Naive thymus-derived CD4-positive, alpha-beta T cell (primary cell): Measurements from ENCODE around the gene CWC27. TPM values are rescaled to one million over a fixed set of nuclear protein-coding genes. Genes with fewer than 3 reads are reported as not detected.

Experiments used
- ATAC-seq: fragments of 150-1000 bp; cut with Tn5 transposase; 2 replicates; pipeline ENCODE4 v1.10.0; 2021; ENCODE audit warnings: mild to moderate bottlenecking, moderate library complexity
- CTCF ChIA-PET: fragments of 350-600 bp; sonication (Branson Sonifier 250); formaldehyde crosslinking; loops from one replicate; lab custom pipeline; 2021; ENCODE audit warnings: antibody characterized with exemption; lab: Charles Lee
- POLR2A ChIA-PET: fragments of 350-600 bp; sonication (Branson Sonifier 250); formaldehyde crosslinking; loops from one replicate; lab custom pipeline; 2021; ENCODE audit warnings: antibody characterized with exemption, inconsistent platforms; lab: Charles Lee
- DNase-seq, 9 donors: peaks; one replicate each; pipeline versions ENCODE4 v3.0.0 to v3.0.0-alpha.2; 2020 to 2022; ENCODE audit warnings: mixed read lengths in 1 of 9
- H3K27ac ChIP-seq: one replicate; pipeline ENCODE4 v1.7.0; 2013; ENCODE audit warnings: mild to moderate bottlenecking, low read depth, low read length, moderate library complexity
- H3K27me3 ChIP-seq, 2 donors: one replicate each; pipeline ENCODE4 v1.7.0; 2013; ENCODE audit warnings: low read length in 2 of 2, mild to moderate bottlenecking in 2 of 2, moderate library complexity in 2 of 2; ENCODE audit not compliant: control insufficient read depth in 2 of 2, insufficient read depth in 2 of 2
- H3K36me3 ChIP-seq, 3 experiments: 1 replicate in 2 of 3; 2 replicates in 1 of 3; pipeline ENCODE4 v1.7.0; 2013; ENCODE audit warnings: low read length in 3 of 3, mild to moderate bottlenecking in 3 of 3, moderate library complexity in 1 of 3; ENCODE audit not compliant: insufficient read depth in 3 of 3, control insufficient read depth in 2 of 3
- H3K4me1 ChIP-seq, 2 donors: one replicate each; pipeline ENCODE4 v1.7.0; 2013; ENCODE audit warnings: low read length in 2 of 2, mild to moderate bottlenecking in 2 of 2, moderate library complexity in 1 of 2; ENCODE audit not compliant: control insufficient read depth in 2 of 2, insufficient read depth in 2 of 2
- H3K4me3 ChIP-seq: 2 replicates; pipeline ENCODE4 v1.7.0; 2013; ENCODE audit warnings: mild to moderate bottlenecking, low read length
- H3K9me3 ChIP-seq, 3 experiments: 1 replicate in 2 of 3; 2 replicates in 1 of 3; pipeline ENCODE4 v1.7.0; 2013; ENCODE audit warnings: low read length in 3 of 3; ENCODE audit not compliant: control insufficient read depth in 2 of 3
- H3K27ac Mint-ChIP-seq, 9 donors: one replicate each; pipeline ENCODE4 v1.8.0; 2020 to 2022; ENCODE audit warnings: mixed read lengths in 9 of 9, mild to moderate bottlenecking in 8 of 9, moderate library complexity in 5 of 9, inconsistent platforms in 2 of 9
- H3K27me3 Mint-ChIP-seq, 5 donors: one replicate each; pipeline ENCODE4 v1.8.0; 2021 to 2022; ENCODE audit warnings: mixed read lengths in 5 of 5, mild to moderate bottlenecking in 1 of 5
- H3K36me3 Mint-ChIP-seq, 5 donors: one replicate each; pipeline ENCODE4 v1.8.0; 2020 to 2022; ENCODE audit warnings: mixed read lengths in 5 of 5, mild to moderate bottlenecking in 3 of 5, inconsistent platforms in 1 of 5
- H3K4me1 Mint-ChIP-seq, 7 donors: one replicate each; pipeline ENCODE4 v1.8.0; 2020 to 2022; ENCODE audit warnings: mixed read lengths in 7 of 7, mild to moderate bottlenecking in 3 of 7, inconsistent platforms in 1 of 7
- H3K4me3 Mint-ChIP-seq, 10 donors: one replicate each; pipeline ENCODE4 v1.8.0; 2020 to 2022; ENCODE audit warnings: mild to moderate bottlenecking in 10 of 10, mixed read lengths in 10 of 10, moderate library complexity in 6 of 10, inconsistent platforms in 2 of 10
- H3K9me3 Mint-ChIP-seq, 11 donors: one replicate each; pipeline ENCODE4 v1.8.0; 2020 to 2022; ENCODE audit warnings: mixed read lengths in 11 of 11, mild to moderate bottlenecking in 4 of 11, inconsistent platforms in 1 of 11, moderate library complexity in 1 of 11
- intact Hi-C, 2 donors: fragments of 100-400 bp; cut with micrococcal nuclease; formaldehyde crosslinking; loops; one replicate each; pipeline ENCODE4 v1.15.1; 2023
- polyA plus RNA-seq, 2 donors: library from polyadenylated mRNA; unstranded; fragments of 300-500 nt; fragmentation: Illumina TruSeq; gene quantifications; one replicate each; pipeline ENCODE4 v1.2.3, GENCODE V29; 2021
- total RNA-seq, 6 experiments: library from RNA in 5 of 6; stranded (reverse) in 5 of 6; gene quantifications; 1 replicate in 5 of 6; 2 replicates in 1 of 6; pipeline ENCODE4 v1.2.3 and lab custom pipeline; 2021 to 2026

Gene CWC27
- total and polyA plus RNA-seq, 7 experiments from 2014 or later, result 17.8 to 41.8 (median 21.1) TPM

DNA sequence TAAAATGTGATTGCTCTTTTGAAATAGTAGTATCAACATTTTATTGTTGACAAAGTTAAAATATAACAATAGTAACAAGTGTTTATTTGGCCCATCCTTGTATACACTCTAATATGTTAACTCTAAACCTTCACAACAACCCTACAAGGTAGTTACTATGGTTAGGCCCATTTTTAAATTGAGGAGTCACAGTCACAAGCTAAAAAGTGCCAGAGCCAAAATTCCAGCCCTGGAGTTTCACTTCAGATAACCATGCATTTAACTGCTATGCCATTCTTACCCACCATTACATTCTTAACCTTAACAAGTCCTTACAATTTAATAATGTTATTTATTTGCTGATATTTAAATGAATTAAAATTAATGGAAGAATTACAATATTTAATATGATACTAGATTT is 91.2 kb downstream of the CWC27 start:
- ChIA-PET POLR2A (no interaction called here), CTCF (no interaction called here)
- Mint-ChIP-seq H3K27me3 (no peaks in the 10 kb centered on the region), H3K4me3 (no peak overlapping the region), H3K36me3 (peaks cover 0 to 36% (median 18%) of the 10 kb centered on the region in 5 donors), H3K9me3 (peaks cover 0 to 3% (median 0%) of the 10 kb centered on the region in 11 donors), H3K27ac (no peak overlapping the region), H3K4me1 (no peaks in the 10 kb centered on the region)
- H3K4me1 ChIP-seq, result no peaks in the 10 kb centered on the region
- ATAC-seq (no peak), DNase-seq (no peak)
- no peaks in the 10 kb centered on the region for H3K9me3 ChIP-seq
- H3K36me3 ChIP-seq, result no peaks in the 10 kb centered on the region
- H3K27me3 ChIP-seq, result no peaks in the 10 kb centered on the region
- intact Hi-C loops, result no loop called here
- H3K4me3 ChIP-seq, result no peak overlapping the region
- H3K27ac ChIP-seq, result no peak overlapping the region

DNA sequence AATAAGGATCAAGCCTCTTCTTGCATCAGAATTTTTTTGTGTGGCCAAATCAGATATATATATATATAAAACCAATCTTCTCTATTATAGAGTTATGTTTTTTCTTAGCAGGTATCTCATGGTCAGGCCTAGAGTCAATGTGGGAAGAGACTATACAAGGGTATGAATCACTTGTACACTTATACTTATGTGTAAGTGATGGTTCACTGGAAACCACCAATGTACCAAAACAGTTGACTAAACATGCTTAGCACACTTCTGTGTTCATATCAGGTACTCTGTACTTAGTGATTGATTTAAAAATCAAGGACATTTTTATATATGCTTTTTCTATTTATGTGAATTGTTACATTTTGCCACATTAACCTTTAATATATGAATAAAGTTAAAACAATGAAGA is 92.6 kb downstream of the CWC27 start:
- no peak overlapping the region for H3K27ac ChIP-seq
- no peaks in the 10 kb centered on the region for H3K36me3 ChIP-seq
- H3K27ac Mint-ChIP-seq, result no peak overlapping the region
- no peaks in the 10 kb centered on the region for H3K4me1 ChIP-seq
- ATAC-seq (no peak), DNase-seq (no peak)
- CTCF ChIA-PET, result no interaction called here
- no peak overlapping the region for H3K4me3 ChIP-seq
- no peaks in the 10 kb centered on the region for H3K27me3 Mint-ChIP-seq
- H3K4me1 Mint-ChIP-seq, result no peaks in the 10 kb centered on the region
- no peak overlapping the region for H3K4me3 Mint-ChIP-seq
- H3K36me3 Mint-ChIP-seq, result peaks cover 0 to 36% (median 16%) of the 10 kb centered on the region in 5 donors
- no peaks in the 10 kb centered on the region for H3K9me3 Mint-ChIP-seq
- intact Hi-C loops, result no loop called here
- POLR2A ChIA-PET, result no interaction called here
- no peaks in the 10 kb centered on the region for H3K27me3 ChIP-seq
- H3K9me3 ChIP-seq, result no peaks in the 10 kb centered on the region

DNA sequence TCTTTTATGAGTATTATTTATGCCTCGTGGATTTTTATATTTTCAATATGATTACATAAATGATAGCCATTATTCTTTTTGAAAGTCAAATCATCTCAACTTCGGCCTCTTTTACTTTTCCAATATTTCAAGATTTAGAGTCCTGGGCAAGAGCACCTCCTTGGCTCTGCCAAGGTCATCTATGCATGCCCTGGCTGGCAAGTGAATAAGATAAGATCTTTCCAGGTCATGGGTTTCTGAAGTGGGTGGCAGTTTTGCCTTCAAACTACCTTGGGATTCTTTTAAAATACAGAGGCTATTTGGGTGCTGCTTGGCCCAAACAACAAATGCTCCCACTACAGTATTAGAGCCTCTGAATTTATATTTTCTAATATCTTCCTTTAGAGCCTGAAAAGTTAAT is 95.4 kb downstream of the CWC27 start:
- no peak overlapping the region for H3K4me3 ChIP-seq
- no peaks in the 10 kb centered on the region for H3K4me1 Mint-ChIP-seq

DNA sequence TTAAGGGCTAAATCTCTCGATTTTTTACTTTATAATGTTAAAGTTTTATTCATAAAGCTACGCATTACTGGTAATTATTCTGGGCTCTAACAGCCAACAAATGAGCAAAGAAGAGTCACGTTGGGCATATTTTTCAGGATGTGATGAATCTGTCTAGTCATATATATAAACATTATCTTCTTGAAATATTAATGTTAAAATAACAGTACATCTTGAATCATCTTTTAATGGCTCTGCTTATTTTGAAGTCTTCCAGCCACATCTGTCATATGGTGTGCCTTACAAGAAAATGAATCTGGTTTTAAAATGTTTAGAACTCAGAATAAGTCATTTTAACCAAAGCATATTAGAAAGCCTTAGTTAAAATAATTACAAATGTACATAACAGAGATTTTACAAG is 96.9 kb downstream of the CWC27 start:
- H3K27ac ChIP-seq, result no peak overlapping the region

More for the DNA sequence above, 95.4 kb downstream of the CWC27 start:
- Mint-ChIP-seq H3K27me3 (no peaks in the 10 kb centered on the region), H3K36me3 (peaks cover 0 to 33% (median 5%) of the 10 kb centered on the region in 5 donors), H3K9me3 (no peaks in the 10 kb centered on the region), H3K27ac (peak overlapping the region in 1 of 9 donors; percentile 74), H3K4me3 (no peak overlapping the region)
- H3K4me1 ChIP-seq, result no peaks in the 10 kb centered on the region
- ChIA-PET CTCF (no interaction called here), POLR2A (no interaction called here)
- no peaks in the 10 kb centered on the region for H3K27me3 ChIP-seq
- intact Hi-C loops, result no loop called here
- H3K9me3 ChIP-seq, result no peaks in the 10 kb centered on the region
- H3K36me3 ChIP-seq, result no peaks in the 10 kb centered on the region
- no peak overlapping the region for H3K27ac ChIP-seq
- no peak for ATAC-seq
- DNase-seq, result no peak

DNA sequence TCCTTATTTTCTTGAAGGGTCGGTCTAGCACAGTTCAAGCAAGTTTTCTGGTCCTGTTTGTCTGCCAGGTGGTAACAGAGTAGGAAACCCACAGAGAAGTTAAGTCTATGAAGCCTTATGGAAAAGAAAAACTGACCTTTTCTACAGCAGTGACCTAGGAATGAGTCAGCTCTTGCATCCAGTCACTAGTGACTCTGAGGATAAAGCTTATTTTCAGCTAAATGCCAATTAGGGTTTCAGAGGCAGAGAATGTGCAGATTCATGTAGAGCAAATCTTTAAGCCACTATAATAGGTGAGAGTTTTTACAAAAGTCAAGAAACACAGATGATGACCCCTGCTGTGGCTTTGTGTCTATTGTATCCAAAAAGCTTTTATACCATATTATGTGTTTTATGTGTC is 100.7 kb downstream of the CWC27 start:
- H3K4me3 ChIP-seq, result no peak overlapping the region
- no peaks in the 10 kb centered on the region for H3K27me3 ChIP-seq
- ATAC-seq, result no peak
- H3K4me3 Mint-ChIP-seq, result no peak overlapping the region
- no peak overlapping the region for H3K27ac ChIP-seq
- CTCF ChIA-PET, result no interaction called here
- no peaks in the 10 kb centered on the region for H3K4me1 Mint-ChIP-seq
- H3K4me1 ChIP-seq, result no peaks in the 10 kb centered on the region
- no peak overlapping the region for H3K27ac Mint-ChIP-seq
- no peaks in the 10 kb centered on the region for H3K36me3 ChIP-seq
- no peaks in the 10 kb centered on the region for H3K27me3 Mint-ChIP-seq
- no peaks in the 10 kb centered on the region for H3K9me3 Mint-ChIP-seq
- peaks cover 0 to 29% (median 5%) of the 10 kb centered on the region in 5 donors for H3K36me3 Mint-ChIP-seq
- no peak for DNase-seq
- intact Hi-C loops, result no loop called here
- POLR2A ChIA-PET, result no interaction called here
- H3K9me3 ChIP-seq, result no peaks in the 10 kb centered on the region

More for the DNA sequence above, 96.9 kb downstream of the CWC27 start:
- ChIA-PET POLR2A (no interaction called here), CTCF (no interaction called here)
- H3K4me1 ChIP-seq, result no peaks in the 10 kb centered on the region
- intact Hi-C loops, result no loop called here
- Mint-ChIP-seq H3K4me1 (no peaks in the 10 kb centered on the region), H3K36me3 (peaks cover 0 to 28% (median 5%) of the 10 kb centered on the region in 5 donors), H3K4me3 (no peak overlapping the region), H3K27ac (no peak overlapping the region), H3K9me3 (no peaks in the 10 kb centered on the region), H3K27me3 (no peaks in the 10 kb centered on the region)
- H3K9me3 ChIP-seq, result no peaks in the 10 kb centered on the region
- no peaks in the 10 kb centered on the region for H3K27me3 ChIP-seq
- H3K4me3 ChIP-seq, result no peak overlapping the region
- H3K36me3 ChIP-seq, result no peaks in the 10 kb centered on the region
- ATAC-seq (no peak), DNase-seq (no peak)

DNA sequence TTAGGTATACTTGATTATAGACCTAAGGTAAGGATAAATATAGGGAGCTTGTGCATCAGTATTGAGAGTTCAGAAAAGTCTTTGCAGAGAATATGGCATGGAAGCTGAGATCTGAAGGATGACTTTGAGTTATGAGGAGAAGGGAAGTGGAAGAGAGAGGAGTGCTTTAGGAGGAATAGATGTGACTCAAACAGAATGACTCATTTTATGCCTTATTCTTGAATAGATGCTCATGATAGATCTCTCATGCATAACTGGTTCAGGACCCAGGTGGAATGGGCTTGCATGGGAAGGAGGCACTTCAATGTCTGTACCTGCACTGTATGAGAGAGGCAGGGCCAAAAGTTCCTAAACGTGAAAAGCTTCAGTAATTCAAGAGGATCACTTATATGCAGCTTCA is 103.3 kb downstream of the CWC27 start:
- Histone ChIP-seq H3K4me3 (no peak overlapping the region), H3K27ac (no peak overlapping the region), H3K36me3 (no peaks in the 10 kb centered on the region), H3K4me1 (no peaks in the 10 kb centered on the region), H3K27me3 (no peaks in the 10 kb centered on the region), H3K9me3 (no peaks in the 10 kb centered on the region)
- POLR2A ChIA-PET, result no interaction called here
- Mint-ChIP-seq H3K9me3 (peaks cover 0 to 1% (median 0%) of the 10 kb centered on the region in 11 donors), H3K36me3 (peaks cover 0 to 24% (median 5%) of the 10 kb centered on the region in 5 donors), H3K27me3 (no peaks in the 10 kb centered on the region), H3K27ac (no peak overlapping the region), H3K4me1 (no peaks in the 10 kb centered on the region), H3K4me3 (no peak overlapping the region)
- intact Hi-C loops, result no loop called here
- no peak for ATAC-seq
- CTCF ChIA-PET, result no interaction called here
- no peak for DNase-seq

DNA sequence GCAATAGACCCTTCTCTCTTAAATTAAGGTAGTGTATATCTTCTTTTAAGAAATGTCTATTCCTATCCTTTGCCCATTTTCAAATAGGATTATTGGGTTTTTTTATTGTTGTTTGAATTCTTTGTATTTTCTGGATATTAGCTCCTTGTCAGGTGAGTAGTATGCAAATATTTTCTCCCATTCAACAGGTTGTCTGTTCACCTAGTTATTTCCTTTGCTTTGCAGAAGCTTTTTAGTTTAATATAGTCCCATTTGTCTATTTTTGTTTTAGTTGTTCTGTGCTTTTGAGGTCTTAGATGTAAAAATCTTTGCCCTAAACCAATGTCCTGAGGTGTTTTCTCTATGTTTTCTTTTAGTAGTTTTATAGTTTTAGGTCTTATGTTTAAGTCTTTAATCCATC is 104.7 kb downstream of the CWC27 start:
- no peaks in the 10 kb centered on the region for H3K4me1 Mint-ChIP-seq
- peaks cover 0 to 22% (median 5%) of the 10 kb centered on the region in 5 donors for H3K36me3 Mint-ChIP-seq
- Histone ChIP-seq H3K27ac (no peak overlapping the region), H3K4me1 (no peaks in the 10 kb centered on the region), H3K4me3 (no peak overlapping the region), H3K27me3 (no peaks in the 10 kb centered on the region), H3K9me3 (no peaks in the 10 kb centered on the region), H3K36me3 (no peaks in the 10 kb centered on the region)
- ChIA-PET POLR2A (no interaction called here), CTCF (no interaction called here)
- H3K9me3 Mint-ChIP-seq, result peaks cover 0 to 5% (median 0%) of the 10 kb centered on the region in 11 donors
- no peaks in the 10 kb centered on the region for H3K27me3 Mint-ChIP-seq
- no peak overlapping the region for H3K27ac Mint-ChIP-seq
- intact Hi-C loops, result no loop called here
- no peak overlapping the region for H3K4me3 Mint-ChIP-seq
- DNase-seq (no peak), ATAC-seq (no peak)
